K562 (cell line): ENCODE results near the gene ACTL10. TPM values are rescaled to one million over a fixed set of nuclear protein-coding genes. Genes with fewer than 3 reads are reported as not detected.

Experiments used
- BCOR ChIP-seq: fragments of 450-650 bp; IDR thresholded peaks from 2 replicates; pipeline ENCODE4 v1.6.1; 2016
- BHLHE40 ChIP-seq: IDR thresholded peaks from 2 replicates; pipeline ENCODE4 v1.6.1; 2011; ENCODE audit warnings: low read length, improper control_type of control experiment
- C11orf30 ChIP-seq: fragments of 450-650 bp; IDR thresholded peaks from 2 replicates; pipeline ENCODE4 v1.6.1; 2016; ENCODE audit warnings: low read depth, mild to moderate bottlenecking
- CCNT2 ChIP-seq: IDR thresholded peaks from 2 replicates; pipeline ENCODE4 v1.6.1; 2011; ENCODE audit warnings: borderline replicate concordance, low read depth, mild to moderate bottlenecking, moderate library complexity, mixed read lengths, low read length; ENCODE audit not compliant: insufficient read length; ENCODE audit errors: extremely low read depth
- MAFK ChIP-seq: IDR thresholded peaks from 2 replicates; pipeline ENCODE4 v1.6.1; 2011; ENCODE audit warnings: low read length, improper control_type of control experiment
- SOX6 ChIP-seq: fragments of 450-650 bp; IDR thresholded peaks from 2 replicates; pipeline ENCODE4 v1.6.1; 2014; ENCODE audit warnings: mild to moderate bottlenecking
- ZBTB7A ChIP-seq: IDR thresholded peaks from 2 replicates; pipeline ENCODE4 v1.6.1; 2011; ENCODE audit warnings: low read depth, mild to moderate bottlenecking, low read length, moderate library complexity, borderline replicate concordance; ENCODE audit not compliant: control insufficient read depth
- ZC3H11A ChIP-seq: IDR thresholded peaks from 2 replicates; pipeline ENCODE4 v1.6.1; 2012; ENCODE audit warnings: low read depth, low read length, improper control_type of control experiment
- polyA plus RNA-seq, 8 experiments: library from polyadenylated mRNA; depleted of rRNA in 4 of 8; stranded (reverse) in 5 of 8; unstranded in 3 of 8; fragments of >200 nt; fragmentation: Nextera tagmentation in 2 of 8; fragmentation: Illumina TruSeq in 1 of 8; extraction: Ambion mirVana in 2 of 8; extraction: Trizol in 1 of 8; gene quantifications; 2 replicates each; pipeline versions ENCODE4 v1.2.1 to v1.2.3, GENCODE V29; 2011 to 2014; ENCODE audit warnings: inconsistent platforms in 1 of 8, missing spikeins in 1 of 8
- total RNA-seq, 7 experiments: library from RNA; depleted of rRNA in 6 of 7; stranded (reverse); fragments of >200 nt in 6 of 7; fragmentation: Illumina TruSeq in 2 of 7; extraction: Trizol in 2 of 7; gene quantifications; 2 replicates each; pipeline versions ENCODE4 v1.2.1 to v1.2.3, GENCODE V29; 2011 to 2021; ENCODE audit warnings: low replicate concordance in 1 of 7
- TF ChIP-seq, protein P1 (sequence below): IDR thresholded peaks from 2 replicates; pipeline ENCODE4 v1.6.1; 2011; ENCODE audit warnings: borderline replicate concordance, low read depth, mild to moderate bottlenecking, moderate library complexity, low read length; ENCODE audit not compliant: insufficient read depth, poor library complexity, severe bottlenecking

ACTL10 gene
- total and polyA plus RNA-seq, 9 of the 15 experiments (the other 6 are each of a cell fraction or from before 2014, with no cell fraction given) = 0.07 to 0.14 TPM; not detected in 7

DNA sequence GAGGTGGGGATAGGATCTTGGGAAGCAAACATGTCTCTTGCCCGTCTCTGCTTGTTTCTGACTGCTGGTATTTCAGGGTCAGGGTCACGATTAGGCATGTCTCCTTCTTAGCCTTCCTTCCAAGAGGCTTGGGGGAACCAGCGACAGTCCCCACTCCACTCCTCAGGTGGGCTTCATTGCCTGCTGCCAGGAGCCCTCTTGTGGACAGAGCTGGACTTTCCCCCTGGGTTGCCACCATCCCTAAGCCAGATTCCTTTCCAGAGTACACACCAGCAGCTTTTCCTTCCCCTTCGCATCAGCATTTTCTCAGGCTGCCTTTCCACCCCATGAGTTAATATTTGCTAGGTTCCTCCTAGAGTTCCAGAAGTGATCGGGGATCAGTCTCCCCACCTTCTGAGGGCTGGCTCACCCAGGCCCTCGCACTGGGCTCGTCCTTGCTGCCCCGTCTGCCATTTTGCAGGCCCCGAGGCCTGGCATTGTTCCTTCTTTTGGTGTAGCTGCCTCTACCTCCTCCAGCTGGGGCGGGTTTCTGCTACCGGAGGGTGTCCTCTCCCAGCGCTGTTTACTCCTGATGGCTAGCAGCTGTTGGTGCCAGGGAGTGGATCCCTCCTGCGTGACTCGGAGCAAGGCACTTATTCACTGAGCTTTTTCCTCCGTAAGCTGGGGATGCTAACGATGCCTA, 13.4 kb upstream of the ACTL10 start (continued):
- peak; percentile 44; the same call in 1 of the 2 replicates for TF ChIP-seq BHLHE40
- 0 out of 2 replicates have a peak, but pooled peaks have one; percentile 30 for TF ChIP-seq C11orf30
- TF ChIP-seq BCOR = no peak
- TF ChIP-seq, protein P1, sequence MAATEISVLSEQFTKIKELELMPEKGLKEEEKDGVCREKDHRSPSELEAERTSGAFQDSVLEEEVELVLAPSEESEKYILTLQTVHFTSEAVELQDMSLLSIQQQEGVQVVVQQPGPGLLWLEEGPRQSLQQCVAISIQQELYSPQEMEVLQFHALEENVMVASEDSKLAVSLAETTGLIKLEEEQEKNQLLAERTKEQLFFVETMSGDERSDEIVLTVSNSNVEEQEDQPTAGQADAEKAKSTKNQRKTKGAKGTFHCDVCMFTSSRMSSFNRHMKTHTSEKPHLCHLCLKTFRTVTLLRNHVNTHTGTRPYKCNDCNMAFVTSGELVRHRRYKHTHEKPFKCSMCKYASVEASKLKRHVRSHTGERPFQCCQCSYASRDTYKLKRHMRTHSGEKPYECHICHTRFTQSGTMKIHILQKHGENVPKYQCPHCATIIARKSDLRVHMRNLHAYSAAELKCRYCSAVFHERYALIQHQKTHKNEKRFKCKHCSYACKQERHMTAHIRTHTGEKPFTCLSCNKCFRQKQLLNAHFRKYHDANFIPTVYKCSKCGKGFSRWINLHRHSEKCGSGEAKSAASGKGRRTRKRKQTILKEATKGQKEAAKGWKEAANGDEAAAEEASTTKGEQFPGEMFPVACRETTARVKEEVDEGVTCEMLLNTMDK = peak; percentile 44
- peak; percentile 41 for TF ChIP-seq CCNT2
- no peak for TF ChIP-seq ZC3H11A
- TF ChIP-seq SOX6 = 0 out of 2 replicates have a peak, but pooled peaks have one; percentile 14
- peak; percentile 15; the same call in 1 of the 2 replicates for TF ChIP-seq MAFK
- peak; percentile 35; the same call in 1 of the 2 replicates for TF ChIP-seq ZBTB7A
